Measurements from ENCODE around the gene CRACR2B. TPM values are rescaled to one million over a fixed set of nuclear protein-coding genes. Genes with fewer than 3 reads are reported as not detected.
A peak's percentile ranks its signal among the peaks of the same experiment; 100 is the strongest.

Gene CRACR2B
- total RNA-seq, 1 experiment from 2014 or later = 132 TPM

- TF ChIP-seq POLR2AphosphoS5 (IDR thresholded peaks at IDR 0.05; ENCODE audit: low read depth, low read length) (no peak; the same call in 1 of the 2 replicates), TCF7L2 (IDR thresholded peaks at IDR 0.05; ENCODE audit: low read depth, low read length) (no peak), SIN3A (IDR thresholded peaks at IDR 0.05; ENCODE audit: borderline replicate concordance, insufficient read depth, low read depth, low read length) (no peak)
- TF ChIP-seq, protein P1, sequence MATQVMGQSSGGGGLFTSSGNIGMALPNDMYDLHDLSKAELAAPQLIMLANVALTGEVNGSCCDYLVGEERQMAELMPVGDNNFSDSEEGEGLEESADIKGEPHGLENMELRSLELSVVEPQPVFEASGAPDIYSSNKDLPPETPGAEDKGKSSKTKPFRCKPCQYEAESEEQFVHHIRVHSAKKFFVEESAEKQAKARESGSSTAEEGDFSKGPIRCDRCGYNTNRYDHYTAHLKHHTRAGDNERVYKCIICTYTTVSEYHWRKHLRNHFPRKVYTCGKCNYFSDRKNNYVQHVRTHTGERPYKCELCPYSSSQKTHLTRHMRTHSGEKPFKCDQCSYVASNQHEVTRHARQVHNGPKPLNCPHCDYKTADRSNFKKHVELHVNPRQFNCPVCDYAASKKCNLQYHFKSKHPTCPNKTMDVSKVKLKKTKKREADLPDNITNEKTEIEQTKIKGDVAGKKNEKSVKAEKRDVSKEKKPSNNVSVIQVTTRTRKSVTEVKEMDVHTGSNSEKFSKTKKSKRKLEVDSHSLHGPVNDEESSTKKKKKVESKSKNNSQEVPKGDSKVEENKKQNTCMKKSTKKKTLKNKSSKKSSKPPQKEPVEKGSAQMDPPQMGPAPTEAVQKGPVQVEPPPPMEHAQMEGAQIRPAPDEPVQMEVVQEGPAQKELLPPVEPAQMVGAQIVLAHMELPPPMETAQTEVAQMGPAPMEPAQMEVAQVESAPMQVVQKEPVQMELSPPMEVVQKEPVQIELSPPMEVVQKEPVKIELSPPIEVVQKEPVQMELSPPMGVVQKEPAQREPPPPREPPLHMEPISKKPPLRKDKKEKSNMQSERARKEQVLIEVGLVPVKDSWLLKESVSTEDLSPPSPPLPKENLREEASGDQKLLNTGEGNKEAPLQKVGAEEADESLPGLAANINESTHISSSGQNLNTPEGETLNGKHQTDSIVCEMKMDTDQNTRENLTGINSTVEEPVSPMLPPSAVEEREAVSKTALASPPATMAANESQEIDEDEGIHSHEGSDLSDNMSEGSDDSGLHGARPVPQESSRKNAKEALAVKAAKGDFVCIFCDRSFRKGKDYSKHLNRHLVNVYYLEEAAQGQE (IDR thresholded peaks at IDR 0.05; ENCODE audit: insufficient read depth in 1 of 2, low read depth in 2 of 2, low read length in 1 of 2) = no peak
- TF ChIP-seq, protein P2, sequence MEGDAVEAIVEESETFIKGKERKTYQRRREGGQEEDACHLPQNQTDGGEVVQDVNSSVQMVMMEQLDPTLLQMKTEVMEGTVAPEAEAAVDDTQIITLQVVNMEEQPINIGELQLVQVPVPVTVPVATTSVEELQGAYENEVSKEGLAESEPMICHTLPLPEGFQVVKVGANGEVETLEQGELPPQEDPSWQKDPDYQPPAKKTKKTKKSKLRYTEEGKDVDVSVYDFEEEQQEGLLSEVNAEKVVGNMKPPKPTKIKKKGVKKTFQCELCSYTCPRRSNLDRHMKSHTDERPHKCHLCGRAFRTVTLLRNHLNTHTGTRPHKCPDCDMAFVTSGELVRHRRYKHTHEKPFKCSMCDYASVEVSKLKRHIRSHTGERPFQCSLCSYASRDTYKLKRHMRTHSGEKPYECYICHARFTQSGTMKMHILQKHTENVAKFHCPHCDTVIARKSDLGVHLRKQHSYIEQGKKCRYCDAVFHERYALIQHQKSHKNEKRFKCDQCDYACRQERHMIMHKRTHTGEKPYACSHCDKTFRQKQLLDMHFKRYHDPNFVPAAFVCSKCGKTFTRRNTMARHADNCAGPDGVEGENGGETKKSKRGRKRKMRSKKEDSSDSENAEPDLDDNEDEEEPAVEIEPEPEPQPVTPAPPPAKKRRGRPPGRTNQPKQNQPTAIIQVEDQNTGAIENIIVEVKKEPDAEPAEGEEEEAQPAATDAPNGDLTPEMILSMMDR (IDR thresholded peaks at IDR 0.05) = no peak
- peaks cover 66% of the 10 kb centered on the region for H3K4me1 ChIP-seq (ENCODE audit: control insufficient read depth, insufficient read depth, low read length)
- in situ Hi-C loops (cut with HindIII; ENCODE audit: low pct_unique_long_range_greater_than_20kb, low sequenced_read_pairs) = no loop called here
- H3K4me3 ChIP-seq (ENCODE audit: low read depth in 2 of 2, low read length in 2 of 2) = no peak overlapping the region
- ATAC-seq (peak; percentile 4), DNase-seq (ENCODE audit: low read depth, low spot score) (no peak)
- no TSS peak for BruUV-seq (replicated peaks)
- H3K27ac ChIP-seq (ENCODE audit: low read length) = peak overlapping the region; percentile 21; the same call in 1 of the 2 replicates
- intact Hi-C loops (cut with micrococcal nuclease; ENCODE audit: unreplicated experiment) = no loop called here
- no peaks in the 10 kb centered on the region for H3K27me3 ChIP-seq (ENCODE audit: control insufficient read depth, insufficient read depth, low read length)
- no peaks in the 10 kb centered on the region for H3K36me3 ChIP-seq (ENCODE audit: control insufficient read depth, insufficient read depth, low read length)
- CTCF ChIA-PET = no interaction called here
- no peaks in the 10 kb centered on the region for H3K9me3 ChIP-seq (ENCODE audit: control insufficient read depth, insufficient read depth, low read depth, low read length)
- POLR2A ChIA-PET = interaction anchor here (0.7 to 1.0 kb wide), 3 partner anchors 20 to 578 kb away, joined by 4 to 13 read pairs (median 6); no protein-coding TSS in a partner anchor
These were observed 38.0 kb downstream of the CRACR2B start for GRCh38 chr11:865462-866430.

- BruUV-seq (replicated peaks) = TSS peak; percentile 85
These were observed 38.8 kb downstream of the CRACR2B start for GRCh38 chr11:866481-866880.

More at GRCh38 chr11:866481-866880, 38.8 kb downstream of the CRACR2B start:
- ChIA-PET CTCF (no interaction called here), POLR2A (interaction anchor here (0.7 to 1.0 kb wide), 2 partner anchors 20 to 32 kb away, joined by 4 to 6 read pairs; no protein-coding TSS in a partner anchor)
- in situ Hi-C loops (cut with HindIII; ENCODE audit: low pct_unique_long_range_greater_than_20kb, low sequenced_read_pairs) (no loop called here), intact Hi-C loops (cut with micrococcal nuclease; ENCODE audit: unreplicated experiment) (no loop called here)
- Histone ChIP-seq H3K36me3 (ENCODE audit: control insufficient read depth, insufficient read depth, low read length) (no peaks in the 10 kb centered on the region), H3K4me3 (ENCODE audit: low read depth in 2 of 2, low read length in 2 of 2) (no peak overlapping the region), H3K27me3 (ENCODE audit: control insufficient read depth, insufficient read depth, low read length) (no peaks in the 10 kb centered on the region), H3K27ac (ENCODE audit: low read length) (peak overlapping the region; percentile 60; the same call in 1 of the 2 replicates), H3K9me3 (ENCODE audit: control insufficient read depth, insufficient read depth, low read depth, low read length) (no peaks in the 10 kb centered on the region), H3K4me1 (ENCODE audit: control insufficient read depth, insufficient read depth, low read length) (peaks cover 64% of the 10 kb centered on the region)
- TF ChIP-seq, protein P2 (IDR thresholded peaks at IDR 0.05) = no peak
- TF ChIP-seq, protein P1 (IDR thresholded peaks at IDR 0.05; ENCODE audit: insufficient read depth in 1 of 2, low read depth in 2 of 2, low read length in 1 of 2) = no peak
- TF ChIP-seq POLR2AphosphoS5 (IDR thresholded peaks at IDR 0.05; ENCODE audit: low read depth, low read length) = peak; percentile 60; the same call in 1 of the 2 replicates
- TF ChIP-seq SIN3A (IDR thresholded peaks at IDR 0.05; ENCODE audit: borderline replicate concordance, insufficient read depth, low read depth, low read length) = no peak
- TF ChIP-seq TCF7L2 (IDR thresholded peaks at IDR 0.05; ENCODE audit: low read depth, low read length) = no peak
- ATAC-seq (peak; percentile 7), DNase-seq (ENCODE audit: low read depth, low spot score) (no peak)

All from Panc1 (cell line).